Naive thymus-derived CD8-positive, alpha-beta T cell (primary cell): Measurements from ENCODE around the gene ADAMTS17. TPM values are rescaled to one million over a fixed set of nuclear protein-coding genes. Genes with fewer than 3 reads are reported as not detected.

Source experiments
- ATAC-seq, 2 donors: fragments of 150-1000 bp; cut with Tn5 transposase in 1 of 2; sonication (Bioruptor Pico), chemical (Tn5 transposase) in 1 of 2; 1 replicate in 1 of 2; 2 replicates in 1 of 2; pipeline ENCODE4 v1.10.0; 2021; ENCODE audit warnings: mild to moderate bottlenecking in 2 of 2, moderate library complexity in 2 of 2
- POLR2A ChIA-PET: fragments of 350-600 bp; sonication (Branson Sonifier 250); formaldehyde crosslinking; loops from one replicate; lab custom pipeline; 2021; ENCODE audit warnings: antibody characterized with exemption; lab: Charles Lee
- DNase-seq, 10 donors: peaks; one replicate each; pipeline versions ENCODE4 v3.0.0 to v3.0.0-alpha.2; 2020 to 2022
- H3K27ac Mint-ChIP-seq, 10 donors: one replicate each; pipeline ENCODE4 v1.8.0; 2020 to 2022; ENCODE audit warnings: mild to moderate bottlenecking in 10 of 10, mixed read lengths in 10 of 10, moderate library complexity in 4 of 10, inconsistent platforms in 1 of 10
- H3K27me3 Mint-ChIP-seq, 5 donors: one replicate each; pipeline ENCODE4 v1.8.0; 2021 to 2022; ENCODE audit warnings: mixed read lengths in 5 of 5
- H3K36me3 Mint-ChIP-seq, 3 donors: one replicate each; pipeline ENCODE4 v1.8.0; 2020 to 2022; ENCODE audit warnings: mixed read lengths in 3 of 3, mild to moderate bottlenecking in 2 of 3, inconsistent platforms in 1 of 3
- H3K4me1 Mint-ChIP-seq, 4 donors: one replicate each; pipeline ENCODE4 v1.8.0; 2021 to 2022; ENCODE audit warnings: mixed read lengths in 4 of 4
- H3K4me3 Mint-ChIP-seq, 10 donors: one replicate each; pipeline ENCODE4 v1.8.0; 2020 to 2022; ENCODE audit warnings: mild to moderate bottlenecking in 10 of 10, mixed read lengths in 10 of 10, moderate library complexity in 6 of 10, inconsistent platforms in 1 of 10
- H3K9me3 Mint-ChIP-seq, 9 donors: one replicate each; pipeline ENCODE4 v1.8.0; 2020 to 2022; ENCODE audit warnings: mixed read lengths in 9 of 9, mild to moderate bottlenecking in 3 of 9, inconsistent platforms in 1 of 9, moderate library complexity in 1 of 9
- polyA plus RNA-seq, 3 donors: library from polyadenylated mRNA; unstranded; fragments of 300-500 nt; fragmentation: Illumina TruSeq; gene quantifications; one replicate each; pipeline ENCODE4 v1.2.3, GENCODE V29; 2021
- total RNA-seq, 8 experiments: library from RNA in 2 of 8; stranded (reverse) in 2 of 8; gene quantifications; one replicate each; pipeline ENCODE4 v1.2.3 and lab custom pipeline; 2021 to 2026

The ADAMTS17 gene
- total and polyA plus RNA-seq, 5 experiments from 2014 or later, result 0.20 to 4.6 (median 1.8) TPM

DNA sequence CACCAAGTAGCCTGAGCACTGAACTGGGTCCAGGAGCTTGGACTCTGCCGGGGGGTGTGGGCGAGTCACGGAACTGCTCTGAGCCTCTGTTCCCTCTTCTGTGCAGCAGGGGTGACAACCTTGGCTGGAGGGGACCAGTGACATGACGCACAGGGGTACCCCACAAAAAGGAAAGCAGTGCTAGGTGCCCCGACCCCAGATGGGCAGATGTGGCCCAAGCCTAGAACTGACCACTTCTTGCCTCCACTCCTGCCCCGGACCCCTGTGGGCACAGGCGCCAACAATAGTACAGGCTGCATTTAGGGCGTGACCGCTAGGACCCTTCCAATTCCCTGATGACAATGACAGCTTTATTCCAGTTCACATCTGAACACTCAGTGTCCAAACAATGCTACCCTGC lies 352.7 kb downstream of the ADAMTS17 start:
- POLR2A ChIA-PET, result no interaction called here
- no peak for ATAC-seq
- DNase-seq, result no peak
- Mint-ChIP-seq H3K27ac (peak overlapping the region in 1 of 10 donors; percentile 75), H3K4me1 (no peaks in the 10 kb centered on the region), H3K9me3 (peaks cover 0 to 9% (median 0%) of the 10 kb centered on the region in 9 donors), H3K4me3 (no peak overlapping the region), H3K36me3 (peaks cover 7 to 25% (median 14%) of the 10 kb centered on the region in 3 donors), H3K27me3 (peaks cover 0 to 3% (median 0%) of the 10 kb centered on the region in 5 donors)

DNA sequence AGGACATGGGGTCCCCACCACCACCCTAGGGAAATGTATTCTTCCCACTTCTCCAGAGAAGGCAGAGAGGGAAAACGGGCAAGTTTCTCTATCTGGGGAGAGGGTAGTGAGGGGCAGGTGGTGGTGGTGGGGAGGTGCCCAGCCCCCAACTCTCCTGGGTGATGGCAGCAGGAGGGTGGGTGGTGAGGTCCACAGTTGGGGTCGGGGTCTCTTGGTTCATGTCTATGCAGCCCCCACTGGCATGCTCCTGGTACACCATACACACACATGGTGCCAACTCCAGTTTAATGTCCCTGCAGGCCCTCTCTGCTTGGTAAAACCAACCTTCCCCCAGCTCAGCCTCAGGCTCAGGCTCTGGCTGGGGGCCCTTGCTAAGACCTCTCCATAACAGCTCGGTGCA lies 354.1 kb downstream of the ADAMTS17 start:
- POLR2A ChIA-PET, result no interaction called here
- DNase-seq, result no peak
- Mint-ChIP-seq H3K36me3 (peaks cover 7 to 25% (median 8%) of the 10 kb centered on the region in 3 donors), H3K27ac (no peak overlapping the region), H3K9me3 (peaks cover 0 to 9% (median 0%) of the 10 kb centered on the region in 9 donors), H3K4me3 (no peak overlapping the region), H3K27me3 (peaks cover 0 to 4% (median 0%) of the 10 kb centered on the region in 5 donors), H3K4me1 (peaks cover 0 to 2% (median 0%) of the 10 kb centered on the region in 4 donors)
- ATAC-seq, result no peak

DNA sequence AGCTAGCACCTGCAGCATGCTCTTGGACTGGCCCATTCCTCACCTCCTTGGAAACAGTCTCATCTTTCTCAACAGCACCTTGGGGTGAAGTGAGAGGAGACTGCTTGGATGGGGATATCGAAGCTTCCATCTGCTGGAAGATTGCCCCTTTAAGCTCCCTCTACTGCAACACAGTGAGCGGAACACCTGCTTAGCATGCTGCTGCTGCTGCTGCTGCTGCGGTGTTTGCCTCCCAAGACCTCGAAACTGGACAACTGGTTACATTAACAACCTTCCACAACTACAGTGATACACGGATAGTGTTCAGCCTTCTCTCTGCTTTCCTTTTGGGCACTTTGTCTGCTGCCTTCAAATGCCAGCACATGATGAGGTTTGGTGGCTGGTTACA lies 354.7 kb downstream of the ADAMTS17 start:
- POLR2A ChIA-PET, result no interaction called here
- H3K36me3 Mint-ChIP-seq, result peaks cover 7 to 20% (median 8%) of the 10 kb centered on the region in 3 donors
- H3K27me3 Mint-ChIP-seq, result peaks cover 0 to 4% (median 0%) of the 10 kb centered on the region in 5 donors

DNA sequence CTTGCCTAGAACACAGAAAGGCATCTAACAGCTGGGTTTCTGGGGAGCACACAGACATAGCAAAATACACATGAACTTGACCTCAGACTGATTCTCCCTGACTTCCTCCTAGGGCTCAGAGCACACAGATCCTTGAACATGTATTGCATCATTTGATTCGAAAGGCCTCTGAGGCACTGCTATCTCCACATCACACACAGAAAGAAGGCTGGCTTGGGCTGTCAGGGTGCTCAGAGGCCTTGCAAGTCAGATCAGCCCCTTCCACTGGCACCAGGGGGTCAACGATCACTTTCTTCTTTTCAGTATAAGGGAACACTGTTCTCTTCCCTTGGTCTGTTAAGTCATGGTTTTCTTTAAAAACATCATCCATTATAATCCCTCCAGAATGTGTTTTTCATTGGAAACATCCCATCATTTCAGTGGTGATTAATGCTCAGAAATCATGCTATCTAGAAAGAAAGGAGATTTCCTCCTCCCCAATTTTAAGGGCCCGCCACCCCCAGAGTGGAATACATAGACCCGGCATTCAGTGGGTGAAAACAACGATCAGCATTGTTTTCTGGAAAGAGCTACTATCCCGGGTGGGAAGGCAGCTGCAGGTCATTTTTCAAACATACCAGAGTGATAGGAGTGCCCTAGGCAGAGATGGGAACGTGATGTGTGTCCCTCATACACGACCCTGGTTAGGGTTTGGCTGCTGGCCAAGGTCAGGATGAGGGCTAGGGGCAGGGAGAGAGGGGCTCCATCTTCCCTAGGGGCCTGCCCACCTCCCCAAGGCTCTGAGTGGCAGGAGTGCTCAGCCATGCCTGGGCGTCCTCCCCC lies 355.3 kb downstream of the ADAMTS17 start:
- peaks cover 0 to 2% (median 0%) of the 10 kb centered on the region in 4 donors for H3K4me1 Mint-ChIP-seq
- H3K36me3 Mint-ChIP-seq, result peaks cover 6 to 14% (median 7%) of the 10 kb centered on the region in 3 donors
- peaks cover 0 to 9% (median 0%) of the 10 kb centered on the region in 9 donors for H3K9me3 Mint-ChIP-seq
- no peak for ATAC-seq
- H3K27me3 Mint-ChIP-seq, result peaks cover 0 to 4% (median 0%) of the 10 kb centered on the region in 5 donors
- H3K4me3 Mint-ChIP-seq, result peak overlapping the region in 1 of 10 donors; percentile 20
- no peak for DNase-seq
- peak overlapping the region in 1 of 10 donors; percentile 58 for H3K27ac Mint-ChIP-seq
- POLR2A ChIA-PET, result no interaction called here

More for the DNA sequence above, 354.7 kb downstream of the ADAMTS17 start:
- ATAC-seq (no peak), DNase-seq (no peak)
- peaks cover 0 to 9% (median 0%) of the 10 kb centered on the region in 9 donors for H3K9me3 Mint-ChIP-seq
- H3K4me3 Mint-ChIP-seq, result no peak overlapping the region
- H3K27ac Mint-ChIP-seq, result no peak overlapping the region
- peaks cover 0 to 2% (median 0%) of the 10 kb centered on the region in 4 donors for H3K4me1 Mint-ChIP-seq

DNA sequence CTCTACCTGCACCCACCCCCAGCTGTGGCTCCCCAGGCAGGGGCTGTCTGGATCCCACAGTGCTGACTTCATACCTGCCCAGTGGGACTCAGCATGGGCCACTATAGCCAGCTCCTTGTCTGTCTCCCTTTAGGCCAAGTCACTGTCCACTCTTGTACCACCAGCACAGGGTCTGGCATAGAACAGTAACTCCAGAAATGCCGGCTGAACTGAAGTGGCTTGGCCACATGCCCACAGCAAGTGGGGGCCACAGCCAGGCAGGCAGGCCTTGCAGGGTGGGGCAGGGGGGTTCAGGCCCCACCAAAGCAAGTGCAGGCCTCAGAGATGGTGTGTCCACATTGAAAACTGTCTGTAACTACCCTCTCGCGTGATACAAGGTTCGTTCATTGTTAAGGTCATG lies 355.9 kb downstream of the ADAMTS17 start:
- H3K27me3 Mint-ChIP-seq, result peaks cover 0 to 4% (median 0%) of the 10 kb centered on the region in 5 donors
- peak overlapping the region in 1 of 10 donors; percentile 58 for H3K27ac Mint-ChIP-seq
- ATAC-seq, result no peak
- POLR2A ChIA-PET, result no interaction called here
- DNase-seq, result no peak
- H3K4me3 Mint-ChIP-seq, result no peak overlapping the region
- peaks cover 0 to 2% (median 0%) of the 10 kb centered on the region in 4 donors for H3K4me1 Mint-ChIP-seq
- peaks cover 0 to 9% (median 0%) of the 10 kb centered on the region in 9 donors for H3K9me3 Mint-ChIP-seq
- peaks cover 6 to 13% (median 7%) of the 10 kb centered on the region in 3 donors for H3K36me3 Mint-ChIP-seq

DNA sequence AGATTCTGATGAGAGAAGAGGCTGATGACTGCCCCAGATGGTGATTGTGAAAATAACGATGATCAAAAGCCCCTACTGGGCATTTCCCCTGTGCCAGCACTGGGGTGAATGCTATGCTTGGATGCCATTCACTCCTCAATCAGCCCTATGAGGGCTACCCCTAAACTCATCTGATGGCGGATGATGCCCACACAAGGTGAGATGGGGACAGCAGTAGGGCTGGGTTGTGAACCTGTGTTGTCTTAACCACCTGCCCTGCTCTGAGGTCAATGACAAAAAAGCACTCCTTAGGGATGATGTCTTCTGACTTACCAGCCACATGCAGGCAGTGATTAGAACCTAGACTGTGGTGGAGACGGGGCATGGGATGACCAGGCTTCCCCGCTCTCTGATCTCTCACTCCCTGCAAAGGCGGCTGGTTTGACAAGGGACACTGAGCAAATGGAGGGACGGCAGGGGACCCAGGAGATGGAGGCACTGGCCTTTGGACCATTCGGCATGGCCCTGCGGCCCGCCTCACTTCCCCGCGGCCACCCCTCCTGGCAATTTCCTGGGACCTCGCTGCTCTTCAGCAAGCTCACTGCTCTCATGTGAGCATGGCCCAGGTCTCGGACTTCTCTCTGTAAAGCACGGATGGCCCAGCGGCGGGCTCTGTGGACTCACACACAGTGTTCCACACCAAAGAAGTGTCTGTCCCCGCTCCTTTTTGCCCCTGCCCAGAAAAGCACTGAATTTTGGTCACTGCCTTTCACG lies 357.1 kb downstream of the ADAMTS17 start:
- H3K4me1 Mint-ChIP-seq, result peaks cover 0 to 2% (median 0%) of the 10 kb centered on the region in 4 donors
- ATAC-seq, result no peak
- no peak for DNase-seq
- H3K36me3 Mint-ChIP-seq, result peaks cover 6 to 13% (median 7%) of the 10 kb centered on the region in 3 donors
- POLR2A ChIA-PET, result no interaction called here
- peaks cover 0 to 9% (median 0%) of the 10 kb centered on the region in 9 donors for H3K9me3 Mint-ChIP-seq
- H3K27me3 Mint-ChIP-seq, result peaks cover 0 to 4% (median 0%) of the 10 kb centered on the region in 5 donors
- H3K4me3 Mint-ChIP-seq, result no peak overlapping the region
- no peak overlapping the region for H3K27ac Mint-ChIP-seq

DNA sequence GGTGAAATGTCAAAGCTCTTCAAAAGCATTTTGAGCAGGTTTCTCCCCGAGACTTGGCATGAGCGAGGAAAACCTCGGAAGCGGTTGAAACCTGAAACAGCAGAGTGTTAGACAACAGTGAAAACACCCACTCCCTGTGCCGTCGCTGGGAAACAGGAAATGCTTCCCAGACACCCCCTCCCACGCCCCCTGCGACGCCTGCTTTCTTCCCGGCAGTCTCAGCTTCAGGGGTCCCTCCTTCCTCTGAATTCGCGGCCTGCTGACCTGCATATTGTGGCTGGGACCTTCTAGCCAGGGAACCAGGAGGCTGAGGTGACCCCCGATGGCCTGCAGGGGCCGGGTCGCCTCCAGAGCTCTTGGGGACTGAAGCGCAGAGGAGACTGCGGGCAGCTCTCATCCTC lies 357.9 kb downstream of the ADAMTS17 start:
- H3K27me3 Mint-ChIP-seq, result peaks cover 0 to 4% (median 0%) of the 10 kb centered on the region in 5 donors
- POLR2A ChIA-PET, result no interaction called here

DNA sequence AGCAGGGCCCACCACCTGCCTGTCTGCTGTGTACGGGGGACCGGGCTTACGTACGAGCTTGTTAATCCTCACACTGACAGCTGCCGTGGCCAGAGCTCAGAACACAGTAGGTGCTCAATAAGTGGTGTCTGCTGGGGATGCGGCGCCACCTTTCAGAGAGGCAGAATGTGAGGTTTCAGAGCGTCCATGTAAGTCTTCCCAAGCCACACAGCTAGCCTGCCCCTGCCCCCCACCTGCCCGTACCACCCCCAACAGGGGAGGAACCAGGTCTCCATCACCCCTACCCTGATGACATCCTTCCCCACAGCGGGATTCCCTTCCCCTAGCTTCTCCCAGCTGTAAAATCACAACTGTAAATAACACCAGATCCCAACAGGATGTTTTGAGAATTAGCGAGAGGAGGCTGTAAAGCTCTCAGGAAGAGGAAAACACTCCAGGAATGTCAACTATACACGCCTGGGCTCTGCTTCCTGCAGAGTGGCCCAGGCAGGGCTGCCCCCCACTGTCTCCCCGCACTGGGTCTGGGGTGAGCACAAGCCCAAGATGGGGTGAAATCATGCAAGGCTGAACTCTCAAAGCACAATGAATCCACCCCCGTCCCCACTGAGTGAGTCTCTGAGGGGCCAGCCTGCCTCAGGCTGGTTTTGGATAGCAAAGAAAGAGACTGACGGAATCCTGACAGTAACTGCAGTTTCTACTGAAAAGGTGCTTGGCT lies 358.4 kb downstream of the ADAMTS17 start:
- POLR2A ChIA-PET, result no interaction called here
- peaks cover 0 to 2% (median 0%) of the 10 kb centered on the region in 4 donors for H3K4me1 Mint-ChIP-seq
- H3K27me3 Mint-ChIP-seq, result peaks cover 0 to 4% (median 0%) of the 10 kb centered on the region in 5 donors
- no peak for ATAC-seq
- DNase-seq, result no peak
- peaks cover 3 to 4% (median 3%) of the 10 kb centered on the region in 3 donors for H3K36me3 Mint-ChIP-seq
- peaks cover 0 to 5% (median 0%) of the 10 kb centered on the region in 9 donors for H3K9me3 Mint-ChIP-seq
- H3K4me3 Mint-ChIP-seq, result no peak overlapping the region
- H3K27ac Mint-ChIP-seq, result no peak overlapping the region

More for the DNA sequence above, 357.9 kb downstream of the ADAMTS17 start:
- DNase-seq (no peak), ATAC-seq (no peak)
- H3K36me3 Mint-ChIP-seq, result peaks cover 3 to 9% (median 7%) of the 10 kb centered on the region in 3 donors
- H3K4me3 Mint-ChIP-seq, result no peak overlapping the region
- H3K27ac Mint-ChIP-seq, result peak overlapping the region in 1 of 10 donors; percentile 53
- H3K9me3 Mint-ChIP-seq, result peaks cover 0 to 9% (median 0%) of the 10 kb centered on the region in 9 donors
- H3K4me1 Mint-ChIP-seq, result peaks cover 0 to 2% (median 0%) of the 10 kb centered on the region in 4 donors

DNA sequence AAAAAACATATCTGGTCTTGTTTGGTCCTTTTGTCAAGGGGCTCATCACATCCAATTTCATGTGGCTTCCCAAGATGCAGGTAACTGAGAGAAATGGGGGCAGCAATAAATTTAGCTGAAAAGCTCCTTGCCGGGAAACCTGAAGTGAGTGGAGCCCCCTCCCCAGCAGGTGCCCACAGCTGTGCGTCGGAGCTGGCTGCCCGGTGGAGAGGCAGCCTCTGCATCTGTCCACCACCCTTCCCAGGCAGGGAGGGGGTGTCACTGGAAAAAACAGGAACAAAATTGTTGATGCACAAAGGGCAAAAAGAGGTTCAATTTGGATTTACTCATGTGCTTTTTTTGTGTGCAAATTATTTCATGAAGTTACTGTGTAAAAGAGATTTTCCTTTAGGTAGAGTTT lies 359.1 kb downstream of the ADAMTS17 start:
- ATAC-seq (no peak), DNase-seq (no peak)
- Mint-ChIP-seq H3K4me1 (peaks cover 0 to 2% (median 0%) of the 10 kb centered on the region in 4 donors), H3K36me3 (no peaks in the 10 kb centered on the region), H3K4me3 (no peak overlapping the region), H3K27me3 (peaks cover 0 to 4% (median 0%) of the 10 kb centered on the region in 5 donors), H3K9me3 (no peaks in the 10 kb centered on the region), H3K27ac (no peak overlapping the region)
- POLR2A ChIA-PET, result no interaction called here

DNA sequence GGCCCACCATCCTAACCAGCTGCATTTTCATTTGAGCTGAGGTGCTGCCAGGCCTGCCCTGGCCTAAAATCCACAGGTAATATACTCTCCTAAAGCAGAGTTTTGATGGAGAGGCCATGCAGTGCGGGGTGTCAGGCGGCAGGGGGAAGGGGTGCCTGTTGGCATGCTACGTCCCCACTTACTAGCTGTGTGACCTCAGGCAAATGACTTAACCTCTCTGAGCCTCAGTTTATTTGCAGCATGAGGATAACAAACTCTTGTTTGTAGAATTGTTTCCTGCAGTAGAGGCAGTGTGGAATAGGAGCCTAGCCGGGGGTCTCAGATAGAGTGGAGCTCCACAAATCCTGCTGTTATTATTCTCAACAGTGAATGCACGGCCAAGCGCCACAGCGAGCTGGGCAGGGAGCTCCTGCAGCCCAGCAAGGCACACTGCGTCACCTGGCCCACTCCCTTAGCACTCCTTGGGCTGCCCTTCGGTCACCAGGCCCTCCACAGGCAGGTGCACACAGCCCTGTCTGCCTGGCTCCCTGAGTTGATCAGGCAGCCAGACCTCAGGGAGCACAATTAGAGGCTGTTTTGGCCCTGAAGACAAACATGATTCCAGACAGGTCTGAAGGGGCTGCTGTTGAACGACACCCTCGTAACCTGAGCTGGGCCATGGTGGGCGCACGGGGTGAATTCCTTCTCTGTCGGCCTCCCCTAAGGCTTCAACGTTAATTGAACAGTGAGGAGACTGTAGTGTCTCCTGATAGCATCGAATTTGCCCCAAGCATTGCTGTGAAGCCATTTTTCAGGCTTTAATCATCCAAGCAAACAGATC lies 359.7 kb downstream of the ADAMTS17 start:
- peaks cover 0 to 4% (median 0%) of the 10 kb centered on the region in 5 donors for H3K27me3 Mint-ChIP-seq
- H3K36me3 Mint-ChIP-seq, result no peaks in the 10 kb centered on the region
- no peak for DNase-seq
- H3K9me3 Mint-ChIP-seq, result no peaks in the 10 kb centered on the region
- POLR2A ChIA-PET, result no interaction called here
- H3K27ac Mint-ChIP-seq, result no peak overlapping the region
- H3K4me3 Mint-ChIP-seq, result no peak overlapping the region
- peaks cover 0 to 2% (median 0%) of the 10 kb centered on the region in 4 donors for H3K4me1 Mint-ChIP-seq
- ATAC-seq, result no peak

DNA sequence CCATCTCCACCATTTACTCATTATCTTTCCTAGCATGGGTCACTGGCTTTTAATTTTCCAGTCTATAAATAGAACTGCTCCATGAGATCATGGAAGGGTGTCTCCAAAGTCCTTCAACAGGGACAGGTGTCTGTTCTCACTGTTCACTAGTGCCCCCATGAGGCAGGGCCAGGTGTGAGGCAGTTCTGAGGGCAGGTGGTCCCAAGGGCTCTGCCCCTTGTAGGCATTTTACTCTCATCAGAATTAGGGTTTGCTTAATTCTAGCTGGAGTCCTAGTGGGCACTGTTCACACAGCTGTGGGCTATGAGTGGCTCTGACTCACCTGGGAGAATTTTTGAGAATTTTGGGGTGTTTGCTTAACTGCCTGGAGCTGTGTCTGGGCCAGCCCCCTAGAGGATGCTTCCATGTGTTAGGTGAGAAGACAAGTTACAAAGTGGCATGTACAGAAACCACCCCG lies 360.6 kb downstream of the ADAMTS17 start:
- peaks cover 0 to 4% (median 0%) of the 10 kb centered on the region in 5 donors for H3K27me3 Mint-ChIP-seq
- POLR2A ChIA-PET, result no interaction called here
- H3K36me3 Mint-ChIP-seq, result no peaks in the 10 kb centered on the region
- H3K4me1 Mint-ChIP-seq, result peaks cover 0 to 2% (median 0%) of the 10 kb centered on the region in 4 donors
- DNase-seq (no peak), ATAC-seq (no peak)
- no peak overlapping the region for H3K27ac Mint-ChIP-seq
- no peaks in the 10 kb centered on the region for H3K9me3 Mint-ChIP-seq
- H3K4me3 Mint-ChIP-seq, result no peak overlapping the region
